Hippocampal formation (tissue), 2 donors: Measurements from ENCODE around the gene APOC3.

Experiments used
- DNase-seq, 2 donors: peaks; one replicate each; lab custom pipeline; 2025; lab: John Stamatoyannopoulos, UW

APOC3 gene

DNA sequence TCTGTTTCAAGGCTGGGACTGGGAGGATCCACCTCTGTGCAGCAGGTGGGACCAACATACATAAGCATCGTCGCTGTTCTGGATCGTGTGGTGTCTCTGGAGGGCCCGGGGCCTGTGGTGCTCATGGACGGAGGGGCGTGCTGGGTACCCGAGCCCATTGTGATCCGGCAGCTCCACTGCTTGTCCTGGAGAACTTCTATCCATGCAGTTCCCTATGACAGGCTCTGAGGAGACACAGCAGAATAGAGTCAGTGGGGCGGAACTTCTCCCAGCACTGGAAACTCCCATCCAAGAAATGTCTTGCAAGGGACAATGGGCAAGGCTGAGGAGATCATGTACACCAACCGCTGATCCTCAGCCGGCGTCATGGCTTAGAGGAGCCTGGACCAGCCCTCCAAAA lies 19.4 kb downstream of the APOC3 start:
- DNase-seq: no peak

DNA sequence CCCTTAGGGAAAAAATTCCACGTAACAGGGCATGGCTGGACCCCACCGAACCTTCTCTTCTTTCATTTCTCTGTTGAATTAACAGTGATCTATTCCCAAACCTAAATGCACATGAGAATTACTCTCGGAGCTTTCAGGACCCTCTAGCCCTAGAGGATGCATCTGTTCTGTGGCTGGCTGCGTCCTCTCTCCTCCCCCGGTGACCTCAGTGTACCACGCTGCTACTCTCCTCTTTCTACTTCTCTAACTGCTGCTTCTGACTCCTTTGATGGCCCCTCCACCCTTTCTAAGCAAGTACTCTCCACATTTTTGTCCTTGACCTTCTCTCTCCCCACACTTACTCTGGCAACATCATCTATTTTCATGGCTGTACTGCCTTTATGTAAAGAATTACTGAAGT lies 19.8 kb downstream of the APOC3 start:
- DNase-seq: no peak

DNA sequence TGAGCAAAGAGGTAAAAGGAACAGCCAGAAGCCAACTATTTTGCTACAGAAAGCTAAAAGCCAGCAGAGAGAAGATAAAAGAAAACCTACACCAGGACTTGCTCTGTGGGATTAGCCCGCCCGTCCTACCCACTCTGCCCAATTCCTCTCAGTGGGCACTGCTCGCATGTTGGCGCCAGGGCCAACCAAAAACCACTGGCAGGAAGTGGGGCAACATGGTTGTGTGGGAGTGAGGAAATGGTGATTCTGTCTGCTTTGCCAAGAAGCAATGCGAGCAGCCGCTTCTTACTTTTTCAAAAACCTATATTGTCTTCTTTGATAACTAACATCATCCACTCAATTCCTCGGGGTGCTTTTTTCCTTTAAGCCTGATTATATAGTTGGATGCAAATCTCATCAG lies 21.9 kb downstream of the APOC3 start:
- peak in 1 of 2 donors; percentile 23 for DNase-seq

DNA sequence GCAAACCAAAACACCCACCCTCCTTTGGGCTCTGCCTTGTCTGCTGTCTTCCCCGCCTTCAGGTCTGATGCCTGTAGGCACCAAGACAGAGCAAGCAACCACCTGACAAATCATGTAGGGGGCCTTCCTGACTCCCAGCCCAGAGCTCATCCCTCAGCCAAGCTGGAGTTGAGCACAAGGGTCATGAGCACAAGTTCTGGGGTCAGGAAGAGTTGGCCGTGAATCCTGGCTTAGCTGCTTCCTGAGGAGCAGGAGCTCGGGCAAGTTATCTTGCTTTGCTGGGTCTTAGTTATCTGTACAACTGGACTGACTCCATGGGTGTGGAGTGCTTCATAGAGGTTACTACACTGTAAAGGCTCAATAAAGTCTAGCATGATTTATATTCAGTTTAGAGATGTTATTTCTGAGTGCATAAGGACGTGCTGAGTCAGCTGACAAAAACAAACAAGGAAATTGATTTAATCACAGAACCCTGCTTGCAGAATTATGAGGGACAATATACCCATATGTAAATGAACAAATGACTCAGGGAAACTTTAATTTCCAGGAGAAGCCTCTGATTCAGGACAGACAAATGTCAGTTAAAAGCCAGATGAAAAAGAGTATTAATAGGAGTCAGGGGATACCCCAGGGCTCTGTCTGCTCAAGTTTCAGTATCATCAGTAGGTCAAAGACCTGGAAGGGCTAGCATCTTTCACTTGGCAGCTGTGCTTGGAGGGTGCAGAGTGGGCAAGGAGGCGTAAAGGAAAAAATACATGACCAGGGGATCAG lies 22.7 kb downstream of the APOC3 start:
- peak in 1 of 2 donors; percentile 17 for DNase-seq

DNA sequence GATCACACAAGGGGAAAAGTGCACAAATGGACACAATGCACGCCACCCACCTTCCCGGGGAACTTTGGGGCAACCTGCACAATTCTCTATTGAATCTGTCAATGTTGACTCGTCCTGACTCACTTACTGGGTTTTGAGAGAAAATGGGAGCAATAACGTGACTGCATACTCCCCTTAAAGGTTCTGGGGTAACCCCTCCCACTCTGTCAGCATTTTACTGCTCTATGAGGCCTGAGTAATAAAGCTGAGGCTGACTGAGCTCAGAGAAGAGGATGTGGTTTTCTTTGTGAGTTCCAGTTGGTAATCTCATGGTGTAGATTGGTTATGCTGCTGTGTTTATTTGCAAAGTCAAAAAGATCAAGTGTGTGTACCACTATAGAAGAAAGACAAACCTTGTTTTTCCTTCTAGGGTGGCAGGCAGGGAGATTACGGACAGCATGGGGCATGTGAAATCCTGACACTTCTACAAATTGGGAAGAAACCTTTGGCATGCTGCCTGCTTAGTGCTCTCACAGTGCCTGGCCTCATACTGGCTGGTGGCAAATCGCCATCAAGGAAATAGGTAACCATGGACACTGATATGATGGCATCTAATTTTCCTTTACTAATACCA lies 23.9 kb downstream of the APOC3 start:
- DNase-seq: no peak

GRCh38 chr11:116855413-116855812 lies 25.7 kb downstream of the APOC3 start:
- DNase-seq: no peak

- DNase-seq: no peak
Measured at GRCh38 chr11:116856423-116856822, 26.7 kb downstream of the APOC3 start.

- no peak for DNase-seq
Measured at GRCh38 chr11:116857316-116857715, 27.6 kb downstream of the APOC3 start.

DNA sequence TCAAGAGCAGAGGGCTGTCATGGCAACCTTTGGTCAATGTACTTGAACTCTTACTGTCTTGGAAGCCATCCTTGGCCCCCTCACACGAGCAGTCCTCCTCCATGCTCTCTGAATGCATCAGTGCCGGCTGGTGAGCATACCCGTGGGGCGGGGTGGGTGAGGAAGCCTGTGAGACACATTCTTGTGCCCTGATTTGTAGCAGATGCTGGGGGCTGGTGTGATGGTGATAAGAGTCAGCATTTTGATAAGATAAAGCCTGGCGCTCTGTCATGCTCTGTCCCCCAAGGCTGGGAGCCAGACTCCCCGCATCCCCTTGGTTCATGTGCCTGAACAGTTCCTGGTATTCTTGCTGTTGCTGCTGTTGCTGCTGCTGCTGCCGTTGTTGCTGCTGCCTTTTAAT lies 28.2 kb downstream of the APOC3 start:
- DNase-seq: no peak

GRCh38 chr11:116859175-116859574 lies 29.5 kb downstream of the APOC3 start:
- no peak for DNase-seq

GRCh38 chr11:116860303-116860702 lies 30.6 kb downstream of the APOC3 start:
- no peak for DNase-seq

DNA sequence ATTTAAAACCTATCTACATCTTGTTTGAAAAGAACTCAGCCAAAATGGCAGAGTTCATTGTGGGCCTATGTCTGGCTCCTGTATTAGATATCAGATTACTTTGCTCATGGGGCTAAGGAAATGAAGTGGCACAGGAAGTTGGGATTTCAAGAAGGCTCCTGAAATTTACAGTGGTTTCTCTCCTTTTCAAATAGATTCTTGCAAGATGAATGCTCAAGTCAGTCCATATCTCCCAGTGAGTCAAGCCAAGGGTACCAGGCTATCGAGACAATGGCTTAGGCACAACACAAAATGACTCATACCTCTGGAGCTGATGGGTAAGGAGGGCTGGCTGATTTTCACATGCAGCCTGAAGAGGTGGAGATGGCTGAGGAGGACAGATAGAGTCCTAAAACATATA lies 31.8 kb downstream of the APOC3 start:
- no peak for DNase-seq

GRCh38 chr11:116862185-116862584 lies 32.5 kb downstream of the APOC3 start:
- DNase-seq: no peak

DNA sequence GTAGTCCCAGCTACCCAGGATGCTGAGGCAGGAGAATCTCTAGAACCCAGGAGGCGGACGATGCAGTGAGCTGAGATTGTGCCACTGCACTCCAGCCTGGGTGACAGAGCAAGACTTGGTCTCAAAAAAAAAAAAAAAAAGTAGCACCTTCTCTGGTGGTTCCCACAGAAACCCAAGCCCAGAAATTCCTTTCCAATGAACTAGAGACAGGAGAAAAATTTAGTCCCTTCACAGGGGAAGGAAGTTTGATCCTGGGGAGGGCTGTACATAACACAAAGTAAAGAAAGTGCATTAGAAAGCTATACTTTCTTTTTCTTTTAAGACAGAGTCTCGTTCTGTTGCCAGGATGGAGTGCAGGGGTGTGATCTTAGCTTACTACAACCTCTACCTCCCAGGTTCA lies 33.2 kb downstream of the APOC3 start:
- no peak for DNase-seq

GRCh38 chr11:116864531-116864930 lies 34.8 kb downstream of the APOC3 start:
- no peak for DNase-seq

GRCh38 chr11:116865696-116866095 lies 36.0 kb downstream of the APOC3 start:
- DNase-seq: no peak

GRCh38 chr11:116866804-116867455 lies 37.2 kb downstream of the APOC3 start:
- no peak for DNase-seq

DNA sequence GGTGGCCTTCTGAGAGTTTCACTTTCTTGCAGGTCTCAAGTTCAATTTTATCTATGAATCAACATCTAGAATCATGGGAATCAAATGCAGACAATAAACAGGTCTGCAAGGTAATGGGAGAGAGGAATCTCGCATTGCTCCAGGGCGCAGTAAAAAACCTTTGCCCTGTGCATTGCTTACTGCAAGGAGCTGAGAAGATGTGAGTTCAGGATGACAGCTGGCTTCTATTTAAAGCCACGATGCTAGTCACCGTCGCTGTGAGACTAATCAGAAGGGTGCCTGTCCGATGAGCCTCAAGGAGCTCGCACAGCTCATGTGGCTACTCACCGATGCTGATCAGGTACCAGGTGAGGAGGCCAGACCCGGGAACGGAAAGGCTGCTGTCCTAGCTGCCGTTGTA lies 37.9 kb downstream of the APOC3 start:
- no peak for DNase-seq

- DNase-seq: no peak
Measured at GRCh38 chr11:116868066-116868465, 38.4 kb downstream of the APOC3 start.

GRCh38 chr11:116869610-116870009 lies 39.9 kb downstream of the APOC3 start:
- peak; percentile 19 to 47 for DNase-seq

GRCh38 chr11:116870054-116870453 lies 40.3 kb downstream of the APOC3 start:
- DNase-seq: no peak

GRCh38 chr11:116871248-116871647 lies 41.5 kb downstream of the APOC3 start:
- no peak for DNase-seq

DNA sequence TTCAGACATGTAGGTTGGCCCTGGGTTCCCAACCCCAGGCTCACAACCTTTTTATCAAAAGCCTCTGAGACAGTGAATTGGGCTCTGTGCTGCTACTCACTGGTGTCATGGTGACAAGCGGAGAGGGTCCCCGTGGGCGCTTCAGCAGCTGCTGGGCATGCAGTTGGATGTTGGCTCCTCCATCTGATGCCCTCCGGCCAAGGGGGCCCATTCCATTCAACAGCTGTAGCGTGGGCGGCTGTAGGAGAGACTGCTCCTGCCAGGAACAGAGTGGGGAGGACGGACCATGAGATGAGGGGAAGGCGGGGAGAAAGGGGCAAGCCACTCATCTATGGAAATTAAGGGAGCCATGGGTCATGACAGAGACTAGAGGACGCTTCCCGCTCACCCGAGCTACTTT lies 43.7 kb downstream of the APOC3 start:
- DNase-seq: no peak
